Sigmoid colon (tissue), 3 donors: Measurements from ENCODE around the gene HDAC11.

Source experiments
- CTCF ChIP-seq, 4 experiments: fragments of 450-650 bp in 3 of 4; fragments of 200-600 bp in 1 of 4; IDR thresholded peaks; one replicate each; pipeline ENCODE4 v1.5.1; 2016 to 2019; ENCODE audit warnings: antibody characterized with exemption in 4 of 4, mild to moderate bottlenecking in 3 of 4, moderate library complexity in 2 of 4
- POLR2A ChIP-seq, 2 donors: fragments of 450-650 bp; IDR thresholded peaks; one replicate each; pipeline ENCODE4 v1.6.1; 2016; ENCODE audit warnings: antibody characterized with exemption in 2 of 2, mild to moderate bottlenecking in 2 of 2, moderate library complexity in 2 of 2

- no peak for TF ChIP-seq CTCF (IDR thresholded peaks at IDR 0.05)
- no peak for TF ChIP-seq POLR2A (IDR thresholded peaks at IDR 0.05)
Measured at GRCh38 chr3:13552857-13553652, 72.9 kb downstream of the HDAC11 start.
